COLO829 (cell line): ENCODE data around the gene SCP2.

Source experiments
- DNase-seq: peaks from one replicate; pipeline ENCODE4 v3.0.0; 2012; ENCODE audit warnings: low spot score

Gene SCP2

DNA sequence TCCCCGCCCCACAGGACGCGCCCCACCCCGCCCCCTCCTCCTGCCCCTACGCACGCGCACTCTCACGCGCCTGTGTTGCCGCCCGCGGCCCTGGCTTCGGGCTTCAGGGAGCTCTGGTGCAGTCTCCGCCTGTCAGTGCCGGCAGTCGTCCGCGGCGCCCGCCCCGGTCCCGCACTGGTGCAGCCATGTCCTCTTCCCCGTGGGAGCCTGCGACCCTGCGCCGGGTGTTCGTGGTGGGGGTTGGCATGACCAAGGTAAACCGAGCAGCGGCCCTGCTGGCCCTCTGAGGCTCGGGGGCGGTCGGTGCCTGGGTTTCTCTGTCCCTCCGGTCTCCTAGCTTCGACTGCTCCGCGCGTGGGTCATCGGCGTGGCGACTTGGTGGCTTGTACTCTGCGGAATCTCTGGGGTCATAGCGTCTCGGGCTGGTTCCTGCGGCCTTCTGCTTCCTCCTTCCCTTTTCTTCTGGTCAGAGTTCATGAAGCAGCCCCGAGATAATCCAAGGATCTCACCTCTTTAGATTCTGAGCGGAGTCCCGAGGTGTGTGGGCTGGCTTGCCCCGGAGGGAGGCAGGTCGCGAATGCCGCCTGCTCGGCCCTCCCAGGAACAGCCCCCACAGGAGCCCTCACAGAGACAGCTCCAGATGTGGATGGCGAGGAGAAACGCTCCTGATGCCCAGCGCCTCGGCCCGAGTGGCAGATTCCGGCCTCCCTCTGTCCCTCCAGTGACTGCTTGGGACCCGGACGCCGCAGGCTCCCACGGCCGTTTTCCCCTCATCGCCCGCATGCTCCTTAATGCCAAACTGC, at the start of gene SCP2:
SCP2 (plus strand) TSS at position 65 of the 803 bp plus-strand sequence; CDS start at position 186, 121 bp downstream.
- DNase-seq: peak; percentile 45

GRCh38 chr1:52877554-52877953, 49.5 kb upstream of the SCP2 start:
- DNase-seq: no peak

DNA sequence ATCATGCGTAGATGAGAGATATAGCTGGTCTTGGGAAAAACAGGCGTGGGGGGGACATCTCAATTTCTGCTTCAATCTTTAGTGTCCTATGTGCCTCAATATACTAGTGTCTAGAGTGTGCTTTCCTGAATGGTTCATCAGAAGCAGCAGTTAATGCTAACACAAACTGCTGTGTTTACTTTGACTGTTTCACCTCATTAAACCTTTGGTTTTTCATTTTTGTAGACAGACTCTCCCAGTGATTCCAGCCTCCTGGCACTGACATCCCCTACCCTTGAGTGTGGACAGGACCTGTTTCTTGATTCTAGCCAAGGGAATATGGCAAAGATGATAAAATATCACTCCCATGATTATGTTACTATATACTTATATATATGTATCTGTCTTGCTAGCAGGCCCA, 46.9 kb upstream of the SCP2 start:
- no peak for DNase-seq

DNA sequence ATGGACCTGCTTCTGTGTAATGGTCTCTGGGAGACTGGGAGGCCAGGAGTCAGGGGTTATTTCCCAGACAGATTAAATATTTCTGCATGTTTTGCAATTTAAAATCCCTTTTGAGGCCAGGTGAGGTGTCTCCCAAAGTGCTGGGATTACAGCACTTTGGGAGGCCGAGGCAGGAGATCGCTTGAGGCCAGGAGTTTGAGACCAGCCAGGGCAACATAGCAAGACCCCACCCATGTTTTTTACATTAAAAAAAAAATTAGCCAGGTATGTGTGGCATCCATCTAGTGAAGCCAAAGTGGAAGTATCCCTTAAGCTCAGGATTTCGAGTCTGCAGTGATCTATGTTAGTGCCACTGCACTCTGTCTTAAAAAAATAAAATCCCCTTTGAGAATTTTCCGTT, 39.6 kb upstream of the SCP2 start:
- no peak for DNase-seq

- no peak for DNase-seq
Measured at GRCh38 chr1:52892424-52893215, 34.5 kb upstream of the SCP2 start.

- DNase-seq: no peak
Measured at GRCh38 chr1:52899445-52899894, 27.6 kb upstream of the SCP2 start.

DNA sequence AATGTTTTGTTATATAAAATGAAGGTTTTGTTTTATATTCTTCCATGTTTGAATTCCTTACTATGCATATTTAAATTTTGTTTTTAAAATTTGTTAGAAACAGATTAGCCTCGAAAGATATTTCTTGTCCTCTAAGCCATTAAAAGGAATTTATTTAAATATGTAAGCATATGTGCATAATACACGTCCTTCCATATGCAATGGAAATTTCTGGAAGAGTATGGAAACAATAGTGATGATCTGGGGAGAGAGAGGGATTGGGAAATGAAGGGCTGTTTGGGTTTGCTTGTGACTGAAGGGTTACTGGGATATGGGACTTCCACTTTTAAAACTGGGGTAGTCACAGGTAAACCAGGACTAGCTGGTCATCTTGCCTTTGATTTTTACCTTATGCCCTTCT, 26.7 kb upstream of the SCP2 start:
- DNase-seq: no peak

GRCh38 chr1:52901384-52901783, 25.7 kb upstream of the SCP2 start:
- no peak for DNase-seq

- no peak for DNase-seq
Measured at GRCh38 chr1:52904208-52904926, 22.7 kb upstream of the SCP2 start.

DNA sequence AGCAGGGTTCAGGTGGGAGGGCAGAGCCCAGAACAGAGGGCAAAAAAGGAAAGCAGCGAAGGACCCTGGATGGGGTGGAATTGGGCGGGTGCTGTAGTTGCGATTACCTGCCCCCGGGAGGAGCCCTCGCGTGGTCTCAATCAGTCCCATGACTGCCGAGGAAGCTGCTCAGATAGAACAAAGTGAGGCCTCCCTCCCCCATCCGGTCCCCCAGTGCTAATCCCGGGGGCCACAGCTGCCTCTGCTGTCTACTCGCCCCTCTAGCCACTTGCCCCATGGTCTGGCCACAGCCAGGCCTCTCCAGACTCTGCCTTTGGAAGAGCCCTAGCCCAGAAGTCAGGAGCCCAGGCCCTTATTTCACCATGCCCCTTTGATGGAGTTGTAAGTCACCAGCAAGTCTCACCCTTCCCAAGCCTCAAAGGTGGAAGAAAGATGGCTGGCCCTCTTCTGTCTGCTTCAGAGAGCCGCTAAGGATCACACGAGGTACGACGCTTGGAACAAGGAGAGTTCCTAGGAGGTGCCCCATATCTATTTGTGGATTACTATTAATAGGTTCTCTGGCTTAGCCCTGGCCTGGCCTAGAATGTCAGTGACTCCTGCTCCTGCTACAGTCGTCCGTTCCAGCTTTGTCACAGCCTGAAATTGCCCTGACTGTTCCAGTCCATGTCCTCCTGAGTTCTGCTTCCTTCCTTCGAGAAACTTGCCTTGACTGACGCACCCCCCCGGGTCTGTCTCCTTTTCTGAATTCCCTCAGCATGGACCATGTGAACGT, 22.0 kb upstream of the SCP2 start:
- peak; percentile 43 for DNase-seq

GRCh38 chr1:52906135-52906603, 20.9 kb upstream of the SCP2 start:
- DNase-seq: no peak

- DNase-seq: no peak
Measured at GRCh38 chr1:52907068-52907811, 19.8 kb upstream of the SCP2 start.

GRCh38 chr1:52907812-52908153, 19.3 kb upstream of the SCP2 start:
- DNase-seq: no peak

GRCh38 chr1:52911541-52911940, 15.5 kb upstream of the SCP2 start:
- DNase-seq: no peak

DNA sequence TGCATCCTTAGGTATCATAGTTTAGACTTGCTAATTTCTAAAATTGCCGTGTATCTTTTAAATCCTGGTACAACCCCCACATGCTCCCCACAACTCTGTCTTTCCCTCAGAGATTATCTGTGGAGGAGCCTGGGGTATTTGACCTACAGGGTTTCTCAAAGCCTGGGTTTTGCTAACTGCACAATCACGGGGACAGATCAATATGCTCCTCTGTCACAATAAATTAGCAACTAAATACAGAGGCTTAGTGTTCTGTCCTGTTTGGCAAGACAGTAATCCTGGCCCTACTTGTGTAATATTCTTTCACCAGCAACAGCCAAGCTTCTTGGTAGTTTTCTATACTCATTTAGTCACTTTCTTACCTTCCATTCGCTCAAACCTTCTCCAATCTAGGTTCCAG, 14.1 kb upstream of the SCP2 start:
- no peak for DNase-seq

DNA sequence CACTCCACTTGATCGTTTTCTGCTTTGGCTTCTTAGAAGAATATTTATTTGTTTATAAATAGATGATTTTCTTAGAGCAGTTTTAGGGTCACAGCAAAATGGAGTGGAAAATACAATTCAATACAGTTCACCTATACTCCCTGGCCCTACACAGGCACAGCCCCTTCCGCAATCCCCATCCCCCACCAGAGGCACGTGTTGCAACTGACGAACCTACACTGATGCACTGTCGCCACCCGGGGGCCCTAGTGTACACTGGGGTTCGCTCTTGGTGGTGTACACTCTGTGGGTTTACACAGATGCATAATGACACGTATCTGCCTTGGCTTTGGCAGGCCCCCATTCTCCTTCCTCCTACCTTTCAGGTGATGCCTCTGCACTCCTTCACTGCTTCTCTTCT, 13.5 kb upstream of the SCP2 start:
- no peak for DNase-seq

DNA sequence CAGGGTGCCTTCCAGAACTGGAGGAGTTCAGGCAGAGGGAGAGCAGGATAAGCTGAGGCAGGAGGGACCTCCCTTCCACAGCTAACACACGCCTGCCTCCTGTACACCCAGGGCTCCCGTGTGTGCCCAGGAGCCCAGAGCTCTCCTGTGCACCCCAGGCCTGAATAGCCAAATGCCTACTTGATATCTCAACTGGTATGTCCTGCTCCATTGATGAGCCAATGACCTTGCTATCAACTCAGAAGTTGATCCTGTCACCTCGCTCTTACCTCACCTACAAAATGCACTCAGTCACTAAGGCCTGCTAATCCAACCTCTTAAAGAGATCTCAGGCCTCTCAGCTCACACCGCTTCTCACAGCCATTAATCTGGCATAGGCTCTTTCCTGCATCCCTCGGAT, 12.6 kb upstream of the SCP2 start:
- DNase-seq: no peak

GRCh38 chr1:52915211-52915854, 11.7 kb upstream of the SCP2 start:
- DNase-seq: no peak

GRCh38 chr1:52915855-52916220, 11.2 kb upstream of the SCP2 start:
- DNase-seq: no peak

DNA sequence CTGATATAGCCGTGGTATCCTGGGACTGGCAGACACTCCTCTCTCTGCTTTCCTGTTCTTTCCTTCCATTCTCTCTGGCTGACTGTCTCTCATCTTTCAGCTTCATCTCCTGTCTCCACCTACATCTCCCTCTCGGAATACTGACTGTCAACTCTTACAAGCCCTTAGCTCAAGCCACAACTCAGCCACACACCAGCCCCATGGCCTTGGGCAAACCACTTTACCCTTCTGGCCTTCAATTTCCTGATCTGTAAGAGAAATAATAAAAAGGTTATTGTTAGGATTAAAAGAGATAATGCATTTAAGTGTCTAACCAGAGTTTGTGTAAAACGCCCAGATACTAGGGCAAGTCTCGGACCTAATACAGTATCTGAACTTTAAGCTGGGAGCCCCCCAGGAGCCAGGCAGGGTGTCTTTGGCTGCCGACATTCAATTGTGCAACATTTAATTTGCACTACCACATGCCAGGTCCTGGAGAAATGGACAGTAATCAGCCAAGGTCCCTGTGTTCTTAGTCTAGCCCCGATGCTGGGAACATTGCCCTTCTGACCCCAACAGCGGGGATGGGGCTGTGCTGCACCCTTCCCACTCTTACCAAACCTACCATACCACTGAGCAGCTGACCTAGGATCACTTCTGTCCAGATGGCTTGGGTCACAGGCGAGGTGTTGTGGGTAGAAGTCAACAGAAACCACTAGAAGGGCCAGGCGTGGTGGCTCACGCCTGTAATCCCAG, 10.7 kb upstream of the SCP2 start:
- DNase-seq: no peak
